Glomerular endothelial cell (primary cell): Measurements from ENCODE around the gene DBT. TPM values are rescaled to one million over a fixed set of nuclear protein-coding genes. Genes with fewer than 3 reads are reported as not detected.

Experiments
- total RNA-seq: library from RNA; depleted of rRNA; stranded (reverse); fragments of >200 nt; gene quantifications from 2 replicates; pipeline ENCODE4 v1.2.3, GENCODE V29; 2015

The DBT gene
- total RNA-seq, 1 donor from 2014 or later: 4.1 TPM

Other genes with a start within 250 kb of the DBT start
- 1.2 and 1.9 TPM in 2 replicates for gene SASS6, start 116.9 kb downstream of the DBT start, total RNA-seq
- gene TRMT13, start 116.7 kb downstream of the DBT start, total RNA-seq: 9.0 and 50.5 TPM in 2 replicates
- gene LRRC39, start 71.6 kb downstream of the DBT start, total RNA-seq: 0.53 TPM in 1 of 2 replicates, not detected in the other
- gene RTCA, start 16.4 kb upstream of the DBT start, total RNA-seq: 28.4 and 35.1 TPM in 2 replicates
- gene CDC14A, start 102.7 kb upstream of the DBT start, total RNA-seq: 8.6 and 11.8 TPM in 2 replicates